Heart left ventricle (tissue), 16 donors: Measurements from ENCODE around the gene CABLES2. TPM values are rescaled to one million over a fixed set of nuclear protein-coding genes. Genes with fewer than 3 reads are reported as not detected.

Source experiments
- ATAC-seq, 4 donors: fragments of 200-7000 bp; cut with Tn5 transposase; one replicate each; pipeline ENCODE4 v1.9.1; 2020 to 2022; ENCODE audit warnings: moderate library complexity in 4 of 4, mild to moderate bottlenecking in 3 of 4, moderate number of reproducible peaks in 1 of 4
- DNase-seq, 5 donors: peaks; one replicate each; pipeline ENCODE4 v3.0.0-alpha.2; 2020
- H3K27ac ChIP-seq, 12 donors: fragments of 200-600 bp; sonication (generic) in 4 of 12; one replicate each; pipeline versions ENCODE4 v1.5.0 to v1.8.0; 2016 to 2022; ENCODE audit warnings: mild to moderate bottlenecking in 2 of 12
- H3K27me3 ChIP-seq, 9 donors: fragments of 200-600 bp; sonication (generic) in 2 of 9; one replicate each; pipeline versions ENCODE4 v1.5.1 to v1.8.0; 2016 to 2022; ENCODE audit warnings: mild to moderate bottlenecking in 3 of 9
- H3K36me3 ChIP-seq, 9 donors: fragments of 200-600 bp; sonication (generic) in 2 of 9; one replicate each; pipeline versions ENCODE4 v1.5.0 to v1.8.0; 2018 to 2022; ENCODE audit warnings: mild to moderate bottlenecking in 2 of 9
- H3K4me1 ChIP-seq, 12 donors: fragments of 200-600 bp; sonication (generic) in 4 of 12; one replicate each; pipeline versions ENCODE4 v1.5.0 to v1.8.0; 2016 to 2022; ENCODE audit warnings: mild to moderate bottlenecking in 3 of 12
- H3K4me3 ChIP-seq, 12 donors: fragments of 200-600 bp; sonication (generic) in 4 of 12; one replicate each; pipeline versions ENCODE4 v1.5.0 to v1.8.0; 2017 to 2022; ENCODE audit warnings: mild to moderate bottlenecking in 9 of 12, moderate library complexity in 4 of 12
- H3K9me3 ChIP-seq, 12 donors: fragments of 200-600 bp; sonication (generic) in 4 of 12; one replicate each; pipeline versions ENCODE4 v1.5.0 to v1.8.0; 2016 to 2022; ENCODE audit warnings: mild to moderate bottlenecking in 1 of 12
- POLR2A ChIP-seq, 2 donors: fragments of 450-650 bp; IDR thresholded peaks; one replicate each; pipeline ENCODE4 v1.6.1; 2017; ENCODE audit warnings: antibody characterized with exemption in 2 of 2, mild to moderate bottlenecking in 2 of 2, moderate library complexity in 2 of 2
- WGBS, 4 donors: extraction: QIAGEN DNeasy Blood & Tissue Kit in 2 of 4; methylation state at CpG; one replicate each; pipeline versions ENCODE4 v1.1.5 to v1.1.7; 2013 to 2018; 5-methylcytosine and 5-hydroxymethylcytosine counted together
- intact Hi-C, 10 donors: fragments of 100-400 bp; cut with DNase I; formaldehyde crosslinking; loops; one replicate each; pipeline versions ENCODE4 v1.11.1 to v1.14.2; 2022
- polyA plus RNA-seq, 2 donors: library from polyadenylated mRNA; stranded (reverse); fragments of 200-250 nt; gene quantifications; one replicate each; pipeline ENCODE4 v1.2.3, GENCODE V29; 2013
- total RNA-seq, 9 donors: library from RNA; depleted of rRNA in 2 of 9; stranded (reverse); fragments of >200 nt in 2 of 9; fragmentation: NEBNext Ultra II Directional in 3 of 9; extraction: Animal tissue kit (Norgen Biotek cat#: 25700) in 3 of 9; gene quantifications; one replicate each; pipeline versions ENCODE4 v1.1.0 to v1.2.4, GENCODE V29; 2016 to 2023
- TF ChIP-seq, protein P1 (sequence below), 12 donors: fragments of 200-600 bp; sonication (generic) in 4 of 12; IDR thresholded peaks; one replicate each; pipeline versions ENCODE4 v1.5.0 to v1.8.0; 2018 to 2022; ENCODE audit warnings: antibody characterized with exemption in 12 of 12, mild to moderate bottlenecking in 5 of 12
- donor health status: ischemic (EF 13 %, LVEDD 7.1; RV severe dilation, severe dysfunction).
- donor health status: healthy with polysubstance abuse.
- donor health status: DM: no; HTN: yes; CAD: no.
- donor health status: DM: no; HTN: no; CAD: no.
- donor health status: ischemic (EF 25% LVEDD 6.9; RV normal size, moderate dysfunction).
- donor health status: ischemic (EF 25% LVEDD 5.7; RV mildly dilated, moderate dysfunction).
- donor health status: healthy.
- donor health status: DM: yes; HTN: yes; CAD: no.
- donor health status: ischemic (EF 35%, LVEDD 5.7; RV mildly dilated, moderate dysfunction).
- donor health status: nonischemic (EF 11% LVEDD 7.7; RV severe dilation, severe dysfunction).
- donor health status: DM: yes; HTN: yes; CAD: no.
- donor health status: PGD.
- donor health status: ischemic (EF 29% LVEDD 5.4; RV normal size, mild dysfunction).
- donor health status: nonischemic (EF 23%, LVEDD 6.1; RV moderate dilation, normal function).

The CABLES2 gene
- total and polyA plus RNA-seq, 11 donors: 2.9 to 12.0 (median 8.8) TPM

DNA sequence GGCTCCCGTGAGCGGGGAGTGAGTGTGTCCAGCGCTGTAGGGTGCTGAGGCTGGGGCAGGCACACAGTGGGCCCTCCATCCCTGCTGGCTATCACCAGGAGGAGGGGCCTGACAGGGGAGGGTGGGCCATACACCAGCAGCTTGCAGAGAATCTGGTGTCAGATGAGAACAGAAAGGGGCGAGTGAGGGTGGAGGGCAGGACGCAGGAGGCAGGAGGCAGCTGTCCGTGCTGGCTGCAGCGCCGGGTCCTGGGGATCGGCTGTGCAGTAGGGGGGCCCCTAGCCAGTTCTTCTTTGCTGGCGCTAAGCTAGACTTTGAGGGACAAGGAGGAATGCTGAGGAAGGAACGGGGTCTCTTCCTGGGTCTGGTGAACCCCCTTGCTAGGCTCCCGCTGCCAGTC is 1.6 kb upstream of the CABLES2 start:
- Histone ChIP-seq H3K27me3 (no peaks in the 10 kb centered on the region), H3K36me3 (no peaks in the 10 kb centered on the region), H3K9me3 (no peaks in the 10 kb centered on the region), H3K4me3 (no peak overlapping the region), H3K4me1 (peaks cover 0 to 33% (median 24%) of the 10 kb centered on the region in 12 donors), H3K27ac (no peak overlapping the region)
- WGBS, 4 donors: 84 to 92% (median 89%) methylated on average over 11 to 12 of the region's 12 CpGs
- no peak for ATAC-seq
- intact Hi-C loops: loop anchor here in 6 of 10 donors (5.0 to 10.0 kb wide), 9 partner anchors 49 to 394 kb away; partner anchors contain the start of genes MRGBP (in 1 of the 6) and OSBPL2 (in 1 of the 6)
- no peak for DNase-seq
- TF ChIP-seq POLR2A (IDR thresholded peaks at IDR 0.05): no peak
- TF ChIP-seq, protein P1, sequence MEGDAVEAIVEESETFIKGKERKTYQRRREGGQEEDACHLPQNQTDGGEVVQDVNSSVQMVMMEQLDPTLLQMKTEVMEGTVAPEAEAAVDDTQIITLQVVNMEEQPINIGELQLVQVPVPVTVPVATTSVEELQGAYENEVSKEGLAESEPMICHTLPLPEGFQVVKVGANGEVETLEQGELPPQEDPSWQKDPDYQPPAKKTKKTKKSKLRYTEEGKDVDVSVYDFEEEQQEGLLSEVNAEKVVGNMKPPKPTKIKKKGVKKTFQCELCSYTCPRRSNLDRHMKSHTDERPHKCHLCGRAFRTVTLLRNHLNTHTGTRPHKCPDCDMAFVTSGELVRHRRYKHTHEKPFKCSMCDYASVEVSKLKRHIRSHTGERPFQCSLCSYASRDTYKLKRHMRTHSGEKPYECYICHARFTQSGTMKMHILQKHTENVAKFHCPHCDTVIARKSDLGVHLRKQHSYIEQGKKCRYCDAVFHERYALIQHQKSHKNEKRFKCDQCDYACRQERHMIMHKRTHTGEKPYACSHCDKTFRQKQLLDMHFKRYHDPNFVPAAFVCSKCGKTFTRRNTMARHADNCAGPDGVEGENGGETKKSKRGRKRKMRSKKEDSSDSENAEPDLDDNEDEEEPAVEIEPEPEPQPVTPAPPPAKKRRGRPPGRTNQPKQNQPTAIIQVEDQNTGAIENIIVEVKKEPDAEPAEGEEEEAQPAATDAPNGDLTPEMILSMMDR (IDR thresholded peaks at IDR 0.05): no peak

DNA sequence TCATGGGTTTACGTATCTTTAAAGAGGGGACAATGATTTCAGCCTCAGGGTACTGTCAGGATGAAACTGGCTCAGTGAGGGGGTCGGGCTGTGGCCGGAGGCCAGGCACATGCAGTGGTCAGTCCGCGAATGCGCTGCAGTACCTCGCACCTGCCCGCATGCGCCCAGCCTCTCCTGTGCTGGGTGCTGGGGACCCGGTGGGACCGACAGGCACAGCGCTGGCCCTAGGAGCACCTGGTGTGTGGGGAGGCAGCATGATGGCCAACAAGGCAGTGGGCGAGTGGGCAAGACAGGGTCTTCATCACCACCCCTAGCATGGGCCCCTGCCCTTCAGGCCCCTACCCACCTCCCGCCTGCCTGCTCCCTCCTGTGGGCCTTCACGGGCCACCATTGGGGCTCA is 970 bp upstream of the CABLES2 start:
- no peaks in the 10 kb centered on the region for H3K36me3 ChIP-seq
- H3K4me3 ChIP-seq: no peak overlapping the region
- WGBS, 4 donors: 92 to 99% (median 95%) methylated on average over 14 to 15 of the region's 15 CpGs
- no peaks in the 10 kb centered on the region for H3K27me3 ChIP-seq
- TF ChIP-seq, protein P1 (IDR thresholded peaks at IDR 0.05): no peak
- TF ChIP-seq POLR2A (IDR thresholded peaks at IDR 0.05): no peak
- DNase-seq (no peak), ATAC-seq (no peak)
- no peaks in the 10 kb centered on the region for H3K9me3 ChIP-seq
- no peak overlapping the region for H3K27ac ChIP-seq
- peaks cover 0 to 33% (median 24%) of the 10 kb centered on the region in 12 donors for H3K4me1 ChIP-seq
- intact Hi-C loops: loop anchor here in 6 of 10 donors (5.0 to 10.0 kb wide), 9 partner anchors 49 to 393 kb away; partner anchors contain the start of genes MRGBP (in 1 of the 6) and OSBPL2 (in 1 of the 6)

DNA sequence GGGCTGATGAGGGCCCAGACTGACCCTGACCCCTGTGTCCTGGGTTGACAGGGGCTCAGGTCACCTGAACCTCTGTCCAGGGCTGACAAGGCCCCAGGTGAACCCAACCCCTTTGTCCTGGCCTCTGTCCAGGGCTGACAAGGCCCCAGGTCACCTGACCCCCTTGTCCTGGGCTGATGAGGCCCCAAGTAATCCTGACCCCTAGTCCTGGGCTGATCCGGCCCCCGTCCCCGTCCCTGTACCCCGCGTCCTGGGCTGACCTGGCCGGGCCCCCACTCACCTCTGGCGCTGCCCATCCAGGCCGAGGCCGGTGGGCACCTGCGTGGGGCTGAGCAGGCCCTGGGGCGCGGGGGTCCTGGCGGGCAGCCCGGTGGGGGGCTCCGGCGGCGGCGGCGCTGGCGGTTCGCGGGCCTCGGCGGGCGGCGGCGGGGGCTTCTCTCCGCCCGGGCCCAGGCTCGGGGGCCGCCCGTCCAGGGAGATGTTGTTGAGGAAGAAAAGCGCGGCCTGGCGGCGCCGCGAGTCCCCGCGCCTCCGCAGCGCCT is 379 bp downstream of the CABLES2 start:
- peaks cover 0 to 4% (median 0%) of the 10 kb centered on the region in 9 donors for H3K36me3 ChIP-seq
- peak overlapping the region in 8 of 12 donors; percentile 35 to 80 (median 54) for H3K27ac ChIP-seq
- H3K4me3 ChIP-seq: peak overlapping the region; percentile 15 to 79 (median 64)
- intact Hi-C loops: loop anchor here in 6 of 10 donors (2.0 to 10.0 kb wide), 10 partner anchors 51 to 392 kb away; partner anchors contain the start of genes MRGBP (in 1 of the 6) and OSBPL2 (in 1 of the 6)
- H3K9me3 ChIP-seq: no peaks in the 10 kb centered on the region
- ATAC-seq (no peak), DNase-seq (peak in 1 of 5 donors; percentile 43)
- TF ChIP-seq, protein P1 (IDR thresholded peaks at IDR 0.05): no peak
- TF ChIP-seq POLR2A (IDR thresholded peaks at IDR 0.05): no peak
- 0 to 1% (median 1%) methylated on average over 1 to 42 of the region's 42 CpGs; no CpG with 5 or more reads in 1 of the 4 donors for WGBS, 4 donors
- H3K27me3 ChIP-seq: no peaks in the 10 kb centered on the region
- H3K4me1 ChIP-seq: peaks cover 0 to 33% (median 24%) of the 10 kb centered on the region in 12 donors

DNA sequence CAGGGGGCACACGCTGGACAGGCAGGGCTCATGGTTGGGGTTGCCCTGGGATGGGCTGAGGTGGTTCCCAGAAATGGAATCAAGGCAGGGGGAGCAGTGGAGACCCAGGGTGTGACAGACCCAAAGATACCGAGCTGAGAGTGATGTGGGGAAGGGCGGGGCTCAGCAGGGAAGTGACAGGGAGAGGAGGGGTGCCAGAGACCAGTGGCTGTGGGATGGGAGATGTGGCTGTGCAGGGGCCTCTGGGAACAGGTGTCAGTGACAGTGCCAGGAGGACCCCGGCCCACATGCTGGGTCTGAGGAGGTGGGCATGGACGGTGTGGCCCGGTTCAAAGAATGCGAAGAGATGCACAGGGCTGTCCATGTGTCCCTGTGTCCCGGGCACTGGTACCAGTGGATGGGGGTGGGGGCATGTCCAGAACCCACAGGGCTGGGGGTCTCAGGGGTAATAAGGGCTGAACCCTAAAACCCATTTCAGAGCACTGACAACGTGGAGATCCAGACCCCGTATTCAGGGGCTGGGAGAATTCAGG is 1.0 kb downstream of the CABLES2 start:
- 37 to 55% (median 53%) methylated on average over 10 of the region's 10 CpGs for WGBS, 4 donors
- no peak for DNase-seq
- peak in 1 of 4 donors; percentile 12 for ATAC-seq
- peak overlapping the region in 11 of 12 donors; percentile 45 to 79 (median 68) for H3K4me3 ChIP-seq
- peaks cover 0 to 33% (median 24%) of the 10 kb centered on the region in 12 donors for H3K4me1 ChIP-seq
- TF ChIP-seq, protein P1 (IDR thresholded peaks at IDR 0.05): no peak
- intact Hi-C loops: loop anchor here in 6 of 10 donors (2.0 to 10.0 kb wide), 10 partner anchors 51 to 391 kb away; partner anchors contain the start of genes MRGBP (in 1 of the 6) and OSBPL2 (in 1 of the 6)
- no peaks in the 10 kb centered on the region for H3K27me3 ChIP-seq
- no peaks in the 10 kb centered on the region for H3K9me3 ChIP-seq
- H3K27ac ChIP-seq: peak overlapping the region in 6 of 12 donors; percentile 16 to 80 (median 56)
- peaks cover 0 to 4% (median 0%) of the 10 kb centered on the region in 9 donors for H3K36me3 ChIP-seq
